Activated CD4-positive, alpha-beta T cell treated with anti-CD3 and anti-CD28 coated beads, Interleukin-2, amount 10 ng/mL, durations not matched to agents 7 days and 5 days (primary cell): ENCODE measurements around the gene GLRX3. TPM values are rescaled to one million over a fixed set of nuclear protein-coding genes. Genes with fewer than 3 reads are reported as not detected.
A peak's percentile ranks its signal among the peaks of the same experiment; 100 is the strongest.
"Not testable (repeated sequence)": the region's sequence is repeated elsewhere in the genome, so short reads cannot be mapped to it uniquely, and the experiment has no call there.

Experiments
- CTCF ChIA-PET: fragments of 350-600 bp; sonication (Branson Sonifier 250); formaldehyde crosslinking; loops from one replicate; lab custom pipeline; 2021; ENCODE audit warnings: antibody characterized with exemption; lab: Charles Lee
- POLR2A ChIA-PET: fragments of 350-600 bp; sonication (Branson Sonifier 250); formaldehyde crosslinking; loops from one replicate; lab custom pipeline; 2021; ENCODE audit warnings: antibody characterized with exemption; lab: Charles Lee
- DNase-seq: peaks from one replicate; pipeline ENCODE4 v3.0.0-alpha.2; 2020
- H3K27ac Mint-ChIP-seq: one replicate; pipeline ENCODE4 v1.8.0; 2021; ENCODE audit warnings: mild to moderate bottlenecking, moderate library complexity, mixed read lengths
- H3K27me3 Mint-ChIP-seq: one replicate; pipeline ENCODE4 v1.8.0; 2021; ENCODE audit warnings: mixed read lengths
- H3K36me3 Mint-ChIP-seq: one replicate; pipeline ENCODE4 v1.8.0; 2021; ENCODE audit warnings: low read depth, mixed read lengths
- H3K4me1 Mint-ChIP-seq: one replicate; pipeline ENCODE4 v1.8.0; 2021; ENCODE audit warnings: mixed read lengths
- H3K4me3 Mint-ChIP-seq: one replicate; pipeline ENCODE4 v1.8.0; 2021; ENCODE audit warnings: mild to moderate bottlenecking, moderate library complexity, mixed read lengths
- H3K9me3 Mint-ChIP-seq: one replicate; pipeline ENCODE4 v1.8.0; 2021; ENCODE audit warnings: mixed read lengths
- total RNA-seq, 2 experiments: library from RNA; stranded (reverse); gene quantifications; one replicate each; pipeline ENCODE4 v1.2.3, GENCODE V29; 2021

GLRX3 gene
- total RNA-seq, 2 experiments from 2014 or later: 78.7 to 90.1 TPM

DNA sequence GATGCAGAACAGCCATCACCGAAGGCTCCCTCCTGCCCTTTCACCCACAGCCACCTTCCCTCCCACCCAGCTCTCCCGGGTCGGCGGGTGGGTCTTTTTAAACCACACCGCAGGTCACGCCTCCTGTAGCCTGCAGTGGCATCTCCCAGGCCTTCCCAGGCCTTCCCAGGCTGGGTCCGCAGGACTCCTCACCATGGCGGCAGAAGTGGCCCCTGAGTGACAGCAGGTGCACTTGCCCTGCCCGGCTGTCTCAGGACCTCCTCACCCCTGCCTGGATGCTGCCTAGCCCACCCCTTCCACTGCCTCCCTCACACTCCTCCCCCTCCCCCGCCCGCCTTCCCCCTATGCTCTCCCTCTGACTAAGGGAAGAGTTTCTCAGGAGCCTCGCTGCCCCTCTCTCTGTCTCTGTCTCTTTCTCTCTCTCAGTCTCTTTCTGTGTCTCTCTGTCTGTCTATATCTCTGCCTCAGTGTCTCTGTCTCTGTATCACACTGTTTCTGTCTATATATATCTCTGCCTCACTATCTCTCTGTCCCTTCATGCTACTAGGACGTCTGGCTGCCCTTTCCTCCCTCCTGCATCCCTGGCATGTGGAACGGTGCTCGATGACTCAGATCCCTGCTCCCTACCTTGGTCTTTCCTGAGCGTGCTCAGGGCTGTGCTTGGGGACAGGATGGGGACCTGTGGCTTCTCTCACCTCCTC is 57.5 kb downstream of the GLRX3 start:
- H3K27ac Mint-ChIP-seq: no peak overlapping the region
- no peaks in the 10 kb centered on the region for H3K9me3 Mint-ChIP-seq
- DNase-seq: no peak
- H3K36me3 Mint-ChIP-seq: no peaks in the 10 kb centered on the region
- POLR2A ChIA-PET: no interaction called here
- H3K4me3 Mint-ChIP-seq: no peak overlapping the region
- CTCF ChIA-PET: no interaction called here
- no peaks in the 10 kb centered on the region for H3K4me1 Mint-ChIP-seq
- peaks cover 6% of the 10 kb centered on the region for H3K27me3 Mint-ChIP-seq

- Mint-ChIP-seq H3K4me1 (no peaks in the 10 kb centered on the region), H3K36me3 (no peaks in the 10 kb centered on the region), H3K9me3 (no peaks in the 10 kb centered on the region), H3K27ac (no peak overlapping the region), H3K4me3 (no peak overlapping the region), H3K27me3 (peaks cover 6% of the 10 kb centered on the region)
- DNase-seq: no peak
- ChIA-PET CTCF (no interaction called here), POLR2A (no interaction called here)
Observed at GRCh38 chr10:130194194-130194990, 58.2 kb downstream of the GLRX3 start.

DNA sequence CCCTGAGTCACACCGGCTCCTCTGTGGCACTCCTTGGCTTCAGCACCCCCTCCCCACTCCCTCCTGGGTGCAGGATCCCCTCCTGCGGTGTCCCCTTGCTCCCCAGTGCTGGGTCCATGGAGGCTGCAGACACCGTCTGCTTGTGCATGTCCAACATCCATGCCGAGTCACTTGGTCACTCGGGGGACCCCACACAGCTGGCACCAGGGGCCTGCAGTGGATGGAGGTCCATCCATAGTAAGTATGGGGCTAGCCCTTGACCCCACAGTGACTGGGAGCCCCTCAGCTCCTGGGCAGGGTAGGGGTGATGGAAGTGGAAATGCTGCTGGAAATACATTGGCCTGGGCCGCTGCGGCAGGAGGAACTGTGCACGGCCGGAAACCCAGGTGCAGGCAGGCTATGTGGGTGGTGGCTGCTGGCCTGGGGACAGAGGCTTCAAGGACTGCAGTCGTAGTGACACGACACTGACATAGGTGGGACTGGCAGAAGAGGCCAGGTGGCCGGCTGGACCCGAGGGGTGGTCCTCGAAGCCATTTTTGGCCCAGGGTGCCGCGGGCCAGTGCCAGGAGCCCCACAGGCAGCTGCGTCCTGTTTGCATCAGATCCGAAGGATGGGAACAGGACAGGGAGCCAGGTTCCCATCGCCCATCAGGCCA is 58.9 kb downstream of the GLRX3 start:
- no peak overlapping the region for H3K27ac Mint-ChIP-seq

DNA sequence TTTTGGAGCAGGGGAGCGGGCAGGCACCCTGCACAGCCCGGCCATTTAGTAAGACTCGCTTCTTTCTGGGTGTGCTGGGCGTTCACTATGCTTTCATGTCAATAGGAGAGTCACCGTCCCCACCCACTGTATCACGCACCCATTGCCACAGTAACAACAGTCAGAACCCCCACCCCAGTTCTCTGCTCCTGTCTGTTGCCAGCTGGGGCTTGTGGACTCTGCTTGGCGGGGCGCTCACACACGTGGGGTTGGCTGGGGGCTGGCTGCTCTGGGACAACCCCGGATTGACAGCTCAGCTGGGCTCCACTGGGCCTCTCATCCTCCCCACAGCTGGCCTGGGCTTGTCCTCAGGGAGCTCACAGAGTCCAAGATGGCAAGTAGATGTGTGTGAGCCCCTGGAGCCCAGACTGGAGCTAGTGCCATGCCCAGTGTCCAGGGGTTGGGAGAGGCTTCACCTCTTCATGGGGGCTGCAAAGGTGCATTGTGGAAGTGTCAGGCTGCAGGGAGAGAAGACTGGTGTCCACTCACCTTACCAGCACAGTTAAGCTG is 59.6 kb downstream of the GLRX3 start:
- ChIA-PET POLR2A (no interaction called here), CTCF (no interaction called here)
- H3K27me3 Mint-ChIP-seq: peaks cover 6% of the 10 kb centered on the region
- no peak overlapping the region for H3K27ac Mint-ChIP-seq
- H3K4me3 Mint-ChIP-seq: no peak overlapping the region
- no peaks in the 10 kb centered on the region for H3K9me3 Mint-ChIP-seq
- no peaks in the 10 kb centered on the region for H3K4me1 Mint-ChIP-seq
- DNase-seq: no peak
- H3K36me3 Mint-ChIP-seq: no peaks in the 10 kb centered on the region

More for the DNA sequence above, 58.9 kb downstream of the GLRX3 start:
- H3K36me3 Mint-ChIP-seq: no peaks in the 10 kb centered on the region
- H3K4me3 Mint-ChIP-seq: no peak overlapping the region
- peaks cover 6% of the 10 kb centered on the region for H3K27me3 Mint-ChIP-seq
- no peaks in the 10 kb centered on the region for H3K4me1 Mint-ChIP-seq
- CTCF ChIA-PET: no interaction called here
- DNase-seq: no peak
- POLR2A ChIA-PET: no interaction called here
- H3K9me3 Mint-ChIP-seq: no peaks in the 10 kb centered on the region

DNA sequence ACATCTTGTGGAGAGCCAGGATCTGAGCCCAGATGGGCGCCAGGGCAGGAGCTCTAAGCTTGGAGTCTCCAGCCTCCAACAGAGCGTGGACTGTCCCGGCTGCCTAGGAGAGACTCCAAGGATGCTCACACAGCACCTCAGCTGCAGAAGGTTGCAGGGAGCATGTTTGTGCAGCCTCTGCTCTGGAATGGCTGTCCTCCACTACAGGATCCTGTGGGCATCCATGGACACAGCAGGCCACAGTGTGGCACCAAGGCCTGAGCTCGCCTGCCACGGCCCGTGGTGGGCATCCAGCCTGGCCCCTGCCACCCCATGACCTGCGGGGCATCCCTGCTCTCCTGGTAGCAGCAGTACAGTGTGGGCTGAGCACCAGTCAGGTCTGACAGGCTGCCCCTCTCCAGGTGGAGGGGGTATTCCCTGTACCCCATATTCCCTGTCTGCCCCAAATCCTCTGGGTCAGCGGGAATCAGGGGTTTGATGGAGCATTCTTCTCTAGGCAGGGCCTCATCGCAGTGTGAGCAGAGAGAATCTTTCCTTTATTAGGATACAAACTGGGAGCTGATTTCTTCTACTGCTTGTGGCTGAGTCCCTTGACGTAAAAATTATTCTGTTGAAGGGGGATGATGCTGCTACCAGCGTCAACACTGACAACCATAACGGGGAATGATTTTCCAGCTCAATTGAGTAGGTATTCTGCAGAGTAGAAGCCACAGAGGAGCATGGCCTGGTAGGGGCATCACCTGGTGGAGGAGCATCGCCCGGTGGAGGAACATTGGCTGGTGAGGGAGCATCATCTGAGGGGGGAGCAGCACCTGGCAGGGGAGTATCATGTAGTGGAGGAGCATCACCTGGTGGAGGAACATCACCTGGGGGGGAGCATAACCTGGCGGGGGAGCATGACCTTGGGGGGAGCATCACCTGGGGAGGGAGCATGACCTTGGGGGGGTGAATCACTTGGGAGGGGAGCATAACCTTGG is 60.6 kb downstream of the GLRX3 start:
- Mint-ChIP-seq H3K27ac (peak overlapping the region; percentile 31), H3K4me1 (no peaks in the 10 kb centered on the region), H3K4me3 (no peak overlapping the region), H3K9me3 (no peaks in the 10 kb centered on the region), H3K27me3 (no peaks in the 10 kb centered on the region), H3K36me3 (no peaks in the 10 kb centered on the region)
- POLR2A ChIA-PET: no interaction called here
- CTCF ChIA-PET: no interaction called here
- DNase-seq: no peak

GRCh38 chr10:130198651-130199050 is 62.5 kb downstream of the GLRX3 start:
- no peak for DNase-seq
- POLR2A ChIA-PET: no interaction called here
- Mint-ChIP-seq H3K36me3 (no peaks in the 10 kb centered on the region), H3K4me1 (no peaks in the 10 kb centered on the region), H3K27ac (no peak overlapping the region), H3K9me3 (no peaks in the 10 kb centered on the region), H3K27me3 (no peaks in the 10 kb centered on the region), H3K4me3 (no peak overlapping the region)
- CTCF ChIA-PET: interaction anchor here (0.6 to 0.7 kb wide), 2 partner anchors 30 to 1600 kb away, joined by 3 to 4 read pairs; no protein-coding TSS in a partner anchor

- ChIA-PET POLR2A (no interaction called here), CTCF (no interaction called here)
- Mint-ChIP-seq H3K4me3 (no peak overlapping the region), H3K27me3 (no peaks in the 10 kb centered on the region), H3K27ac (no peak overlapping the region), H3K36me3 (no peaks in the 10 kb centered on the region), H3K9me3 (no peaks in the 10 kb centered on the region), H3K4me1 (no peaks in the 10 kb centered on the region)
- DNase-seq: no peak
Observed at GRCh38 chr10:130200179-130201042, 64.2 kb downstream of the GLRX3 start.

DNA sequence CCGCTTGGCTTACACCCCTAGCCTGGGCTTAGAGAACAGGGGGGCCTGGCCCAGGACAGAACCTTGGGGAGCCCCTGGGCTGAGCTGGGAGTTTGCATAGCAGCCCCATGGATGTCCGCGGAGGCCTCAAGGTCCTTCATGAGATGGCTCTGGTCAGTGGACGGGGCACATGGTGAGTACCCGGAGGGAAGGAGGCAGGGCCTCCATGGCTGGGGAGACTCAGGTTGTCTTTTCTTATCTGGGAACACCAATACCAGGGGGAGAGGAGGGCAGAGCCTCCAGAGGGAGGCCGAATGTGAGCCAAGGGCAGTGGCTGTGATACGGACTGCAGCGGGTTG is 64.8 kb downstream of the GLRX3 start:
- ChIA-PET POLR2A (no interaction called here), CTCF (no interaction called here)
- H3K27me3 Mint-ChIP-seq: no peaks in the 10 kb centered on the region
- DNase-seq: no peak
- H3K4me3 Mint-ChIP-seq: no peak overlapping the region
- H3K4me1 Mint-ChIP-seq: no peaks in the 10 kb centered on the region
- H3K36me3 Mint-ChIP-seq: no peaks in the 10 kb centered on the region
- H3K27ac Mint-ChIP-seq: no peak overlapping the region
- H3K9me3 Mint-ChIP-seq: no peaks in the 10 kb centered on the region

GRCh38 chr10:130202150-130202549 is 66.0 kb downstream of the GLRX3 start:
- H3K9me3 Mint-ChIP-seq, H3K36me3 Mint-ChIP-seq, H3K4me3 Mint-ChIP-seq, DNase-seq, CTCF ChIA-PET, POLR2A ChIA-PET, H3K4me1 Mint-ChIP-seq, H3K27ac Mint-ChIP-seq, H3K27me3 Mint-ChIP-seq: not testable (repeated sequence)

- Mint-ChIP-seq H3K9me3 (no peaks in the 10 kb centered on the region), H3K36me3 (no peaks in the 10 kb centered on the region), H3K27me3 (no peaks in the 10 kb centered on the region), H3K27ac (no peak overlapping the region), H3K4me1 (no peaks in the 10 kb centered on the region), H3K4me3 (no peak overlapping the region)
- no peak for DNase-seq
- ChIA-PET POLR2A (no interaction called here), CTCF (no interaction called here)
Observed at GRCh38 chr10:130202984-130203621, 66.9 kb downstream of the GLRX3 start.

DNA sequence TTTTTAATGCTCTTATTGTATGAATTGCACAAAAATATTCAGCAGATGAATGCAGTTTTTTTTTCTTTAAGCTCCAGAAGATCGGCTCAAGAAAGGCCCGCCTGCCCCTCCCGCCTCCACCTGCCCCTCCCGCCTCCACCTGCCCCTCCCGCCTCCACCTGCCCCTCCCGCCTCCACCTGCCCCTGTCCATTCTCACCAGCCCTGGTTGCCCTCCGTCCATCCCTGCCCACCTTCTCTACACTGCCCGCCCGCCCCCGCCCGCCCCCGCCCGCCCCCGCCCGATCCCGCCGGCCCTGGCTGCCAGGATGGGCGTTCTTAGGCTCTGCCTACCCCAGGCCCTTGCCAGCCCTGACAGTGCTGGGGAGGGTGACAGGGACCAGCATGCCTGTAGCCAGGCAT is 67.4 kb downstream of the GLRX3 start:
- H3K9me3 Mint-ChIP-seq: no peaks in the 10 kb centered on the region
- H3K4me1 Mint-ChIP-seq: no peaks in the 10 kb centered on the region
- ChIA-PET POLR2A (no interaction called here), CTCF (no interaction called here)
- no peak overlapping the region for H3K4me3 Mint-ChIP-seq
- no peak for DNase-seq
- H3K27ac Mint-ChIP-seq: no peak overlapping the region
- H3K36me3 Mint-ChIP-seq: no peaks in the 10 kb centered on the region
- no peaks in the 10 kb centered on the region for H3K27me3 Mint-ChIP-seq
